Liver (tissue), 3 donors: Measurements from ENCODE around the gene GPR82.
"Not testable (repeated sequence)": the region's sequence is repeated elsewhere in the genome, so short reads cannot be mapped to it uniquely, and the experiment has no call there.

ENCODE experiments used
- EGR1 ChIP-seq, 2 donors: IDR thresholded peaks; 2 replicates each; pipeline ENCODE4 v1.6.1; 2016 to 2018; ENCODE audit warnings: antibody characterized with exemption in 2 of 2, low read depth in 2 of 2
- FOXA1 ChIP-seq: IDR thresholded peaks from 2 replicates; pipeline ENCODE4 v1.6.1; 2016; ENCODE audit warnings: antibody characterized with exemption
- JUND ChIP-seq, 2 donors: IDR thresholded peaks; 2 replicates each; pipeline ENCODE4 v1.6.1; 2016; ENCODE audit warnings: antibody characterized with exemption in 2 of 2
- MAX ChIP-seq: IDR thresholded peaks from 2 replicates; pipeline ENCODE4 v1.6.1; 2016; ENCODE audit warnings: antibody characterized with exemption
- RAD21 ChIP-seq, 2 donors: IDR thresholded peaks; 2 replicates each; pipeline ENCODE4 v1.6.1; 2016; ENCODE audit warnings: antibody characterized with exemption in 2 of 2, mild to moderate bottlenecking in 2 of 2
- RXRA ChIP-seq, 2 donors: IDR thresholded peaks; 2 replicates each; pipeline ENCODE4 v1.6.1; 2017 to 2018; ENCODE audit warnings: antibody characterized with exemption in 2 of 2, mild to moderate bottlenecking in 1 of 2
- SP1 ChIP-seq: IDR thresholded peaks from 2 replicates; pipeline ENCODE4 v1.6.1; 2018; ENCODE audit warnings: antibody characterized with exemption, mild to moderate bottlenecking
- TAF1 ChIP-seq: conservative IDR thresholded peaks from 2 replicates; pipeline ENCODE4 v1.6.1; 2016; ENCODE audit warnings: antibody characterized with exemption, mild to moderate bottlenecking
- YY1 ChIP-seq: IDR thresholded peaks from 2 replicates; pipeline ENCODE4 v1.6.1; 2016; ENCODE audit warnings: antibody characterized with exemption, mild to moderate bottlenecking
- TF ChIP-seq, protein P1 (sequence below): fragments of 150-350 bp; IDR thresholded peaks from 2 replicates; pipeline ENCODE4 v1.5.1; 2017; ENCODE audit warnings: improper control_type of control experiment, low read depth, low read length; ENCODE audit not compliant: missing input control
- TF ChIP-seq, protein P2 (sequence below): IDR thresholded peaks from 2 replicates; pipeline ENCODE4 v1.6.1; 2016; ENCODE audit warnings: antibody characterized with exemption
- donor health status: healthy.
- donor health status: healthy.

- TF ChIP-seq, protein P1, sequence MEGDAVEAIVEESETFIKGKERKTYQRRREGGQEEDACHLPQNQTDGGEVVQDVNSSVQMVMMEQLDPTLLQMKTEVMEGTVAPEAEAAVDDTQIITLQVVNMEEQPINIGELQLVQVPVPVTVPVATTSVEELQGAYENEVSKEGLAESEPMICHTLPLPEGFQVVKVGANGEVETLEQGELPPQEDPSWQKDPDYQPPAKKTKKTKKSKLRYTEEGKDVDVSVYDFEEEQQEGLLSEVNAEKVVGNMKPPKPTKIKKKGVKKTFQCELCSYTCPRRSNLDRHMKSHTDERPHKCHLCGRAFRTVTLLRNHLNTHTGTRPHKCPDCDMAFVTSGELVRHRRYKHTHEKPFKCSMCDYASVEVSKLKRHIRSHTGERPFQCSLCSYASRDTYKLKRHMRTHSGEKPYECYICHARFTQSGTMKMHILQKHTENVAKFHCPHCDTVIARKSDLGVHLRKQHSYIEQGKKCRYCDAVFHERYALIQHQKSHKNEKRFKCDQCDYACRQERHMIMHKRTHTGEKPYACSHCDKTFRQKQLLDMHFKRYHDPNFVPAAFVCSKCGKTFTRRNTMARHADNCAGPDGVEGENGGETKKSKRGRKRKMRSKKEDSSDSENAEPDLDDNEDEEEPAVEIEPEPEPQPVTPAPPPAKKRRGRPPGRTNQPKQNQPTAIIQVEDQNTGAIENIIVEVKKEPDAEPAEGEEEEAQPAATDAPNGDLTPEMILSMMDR, result not testable (repeated sequence)
- TF ChIP-seq TAF1; JUND (IDR thresholded peaks at IDR 0.05); EGR1 (IDR thresholded peaks at IDR 0.05; ENCODE audit: low read depth in 2 of 2); MAX; SP1; FOXA1; RXRA (IDR thresholded peaks at IDR 0.05); YY1; RAD21 (IDR thresholded peaks at IDR 0.05): not testable (repeated sequence)
- TF ChIP-seq, protein P2, sequence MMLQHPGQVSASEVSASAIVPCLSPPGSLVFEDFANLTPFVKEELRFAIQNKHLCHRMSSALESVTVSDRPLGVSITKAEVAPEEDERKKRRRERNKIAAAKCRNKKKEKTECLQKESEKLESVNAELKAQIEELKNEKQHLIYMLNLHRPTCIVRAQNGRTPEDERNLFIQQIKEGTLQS, result not testable (repeated sequence)
Measured at GRCh38 chrX:41719610-41720009, 4.4 kb upstream of the GPR82 start.
